ENCODE results near the gene TMEM40.
A peak's percentile ranks its signal among the peaks of the same experiment; 100 is the strongest.
"Not testable (repeated sequence)": the region's sequence is repeated elsewhere in the genome, so short reads cannot be mapped to it uniquely, and the experiment has no call there.

TMEM40 gene

GRCh38 chr3:12748477-12748876 is 10.6 kb downstream of the TMEM40 start:
- no peak for DNase-seq

DNA sequence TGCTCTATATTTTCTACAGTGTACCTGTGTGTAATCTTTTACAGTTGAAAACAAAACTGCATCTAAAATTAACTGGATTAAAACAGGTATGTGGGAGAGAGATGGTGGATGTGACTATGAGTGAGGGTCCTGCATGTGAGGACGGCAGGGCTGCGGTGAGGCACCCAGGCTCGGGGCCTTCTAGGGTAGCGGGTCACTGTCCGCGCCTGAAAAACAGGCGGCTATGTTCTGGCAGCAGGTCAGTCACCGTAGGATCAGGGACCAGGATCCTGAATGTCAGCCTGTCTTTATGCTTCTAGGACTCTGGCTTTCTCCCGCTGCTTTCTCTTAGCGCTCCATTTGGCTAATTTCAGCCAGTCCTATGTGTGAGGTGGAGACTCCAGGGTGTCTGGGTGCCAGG is 12.6 kb downstream of the TMEM40 start:
- DNase-seq, result no peak

- no peak for DNase-seq
These were observed 14.7 kb downstream of the TMEM40 start for GRCh38 chr3:12744326-12744725.

DNA sequence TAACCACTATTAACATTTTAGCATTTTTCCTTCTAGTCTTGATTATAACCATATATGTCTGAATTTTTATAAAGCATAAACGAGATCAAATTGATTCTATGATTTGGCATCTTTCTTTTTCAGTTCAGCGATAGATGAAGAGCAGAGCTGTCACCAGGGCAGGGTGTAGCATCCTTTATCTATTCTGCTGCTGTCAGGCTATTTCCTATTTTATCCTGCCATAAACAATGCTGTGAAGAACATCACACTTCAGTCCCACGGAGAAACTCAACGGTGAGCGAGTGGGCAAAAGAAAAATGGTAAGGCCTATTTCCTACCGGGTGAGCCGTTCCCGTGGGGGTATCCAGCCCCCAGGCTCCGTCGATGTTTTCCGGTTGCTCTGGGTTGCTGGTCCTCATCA is 15.5 kb downstream of the TMEM40 start:
- DNase-seq, result no peak

- no peak for DNase-seq
These were observed 16.5 kb downstream of the TMEM40 start for GRCh38 chr3:12742330-12743107.

DNA sequence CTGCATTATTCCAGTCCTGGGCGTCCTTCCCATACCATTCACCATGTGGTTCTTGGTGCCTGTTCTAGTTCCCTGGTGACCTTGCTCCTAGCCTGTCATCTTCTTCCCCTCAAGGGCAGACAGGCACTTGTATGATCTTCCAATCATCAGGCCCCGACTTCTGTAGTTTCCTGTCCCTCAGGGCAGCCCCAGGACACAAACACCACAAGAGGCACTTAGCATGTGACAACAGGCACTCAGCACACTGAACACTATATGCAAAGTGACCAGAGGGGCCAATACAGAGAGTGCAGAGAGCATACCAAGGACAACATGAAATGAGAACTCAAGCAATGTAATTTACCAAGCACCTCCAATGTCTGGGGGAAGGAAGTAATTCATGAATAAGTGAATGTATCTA is 17.9 kb downstream of the TMEM40 start:
- no peak for DNase-seq

GRCh38 chr3:12737833-12738232 is 21.2 kb downstream of the TMEM40 start:
- DNase-seq, result no peak

DNA sequence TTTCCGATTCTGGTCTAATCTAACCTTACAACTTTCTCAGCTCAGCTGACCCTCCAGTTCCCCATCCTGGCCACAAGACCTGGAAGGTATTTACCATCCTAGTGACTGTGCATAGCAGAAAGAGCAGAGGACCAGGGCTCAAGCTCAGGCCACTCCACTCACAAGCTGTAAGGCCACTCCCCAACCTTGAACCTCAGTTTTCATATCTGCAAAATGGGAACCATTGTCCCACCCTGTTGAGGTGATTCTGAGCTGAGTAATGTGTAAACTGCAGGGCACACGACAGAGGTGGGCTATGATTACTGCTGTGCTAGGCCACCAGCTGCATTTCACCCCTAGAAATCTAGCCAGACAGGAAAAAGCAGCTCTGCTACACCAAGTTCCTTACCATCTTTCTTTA is 21.7 kb downstream of the TMEM40 start:
- DNase-seq, result no peak

DNA sequence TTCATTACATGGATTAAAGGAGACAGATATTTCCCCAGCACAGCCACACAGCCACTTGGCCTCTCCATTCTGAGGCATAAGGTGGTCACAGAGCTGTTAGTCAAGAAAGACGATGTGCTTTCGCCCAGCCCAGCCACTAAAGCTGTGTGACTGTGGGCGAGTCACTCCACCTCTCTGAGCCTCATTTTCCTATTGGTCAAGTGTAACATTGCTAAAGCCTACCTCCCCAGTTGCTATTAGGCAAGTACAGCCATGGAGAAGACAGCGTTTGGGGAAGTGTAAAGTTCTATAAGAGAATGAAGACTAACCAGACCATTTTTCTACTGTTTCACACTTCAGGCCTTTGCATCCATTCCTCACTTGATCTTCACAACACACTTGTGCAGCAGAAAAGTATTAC is 24.1 kb downstream of the TMEM40 start:
- peak; percentile 86 for DNase-seq

- no peak for DNase-seq
These were observed 25.5 kb downstream of the TMEM40 start for GRCh38 chr3:12733566-12733965.

- DNase-seq, result peak; percentile 65
These were observed 28.4 kb downstream of the TMEM40 start for GRCh38 chr3:12730506-12731242.

DNA sequence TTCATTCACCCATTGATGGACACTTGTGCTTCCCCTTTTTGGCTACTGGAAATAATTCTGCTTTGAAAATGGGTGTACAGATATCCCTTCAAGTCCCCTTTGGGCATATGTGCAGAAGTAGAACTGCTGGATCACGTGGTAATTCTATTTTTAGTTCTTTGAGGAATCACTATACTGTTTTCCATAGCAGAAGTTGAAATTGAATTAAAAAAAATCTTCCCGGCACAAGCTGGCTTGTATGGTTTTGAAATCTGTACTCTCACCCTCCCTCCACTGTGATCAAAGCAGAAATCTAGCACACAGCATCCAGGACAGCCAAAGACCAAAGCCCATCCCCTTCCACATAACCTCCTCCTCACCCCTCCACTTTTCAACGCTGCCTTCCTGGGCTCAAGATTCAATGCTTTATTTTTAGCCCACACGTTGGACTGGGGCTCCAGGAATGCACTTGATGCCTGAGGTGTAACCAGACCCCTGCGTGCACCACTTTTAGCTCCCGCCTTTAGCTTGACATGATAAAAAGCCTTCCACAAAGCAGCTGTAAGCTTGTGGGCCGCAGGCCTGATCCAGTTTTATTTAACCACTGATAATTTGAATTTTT is 29.9 kb downstream of the TMEM40 start:
- DNase-seq, result peak; percentile 41

GRCh38 chr3:12727937-12728336 is 31.1 kb downstream of the TMEM40 start:
- no peak for DNase-seq

GRCh38 chr3:12727481-12727880 is 31.6 kb downstream of the TMEM40 start:
- no peak for DNase-seq

- no peak for DNase-seq
These were observed 33.6 kb downstream of the TMEM40 start for GRCh38 chr3:12725436-12725835.

DNA sequence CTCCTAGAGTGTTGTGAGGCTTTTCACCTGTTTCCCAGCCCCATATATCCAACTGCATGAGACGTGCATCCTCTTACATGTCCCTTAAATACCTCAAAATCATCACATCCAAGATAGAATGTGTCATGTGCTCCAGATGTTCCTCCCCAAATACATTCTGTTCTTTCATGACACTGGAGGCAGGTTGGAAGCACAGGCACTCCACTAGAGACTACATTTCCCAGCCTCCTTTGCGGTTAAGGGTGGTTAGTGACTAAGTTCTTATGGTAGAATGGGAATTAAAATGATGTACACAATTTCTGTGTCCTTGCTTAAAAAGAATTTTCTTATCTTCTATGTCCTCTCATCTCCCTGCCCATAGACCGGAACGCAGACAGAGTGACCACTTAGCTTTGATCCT is 34.3 kb downstream of the TMEM40 start:
- no peak for DNase-seq

- not testable (repeated sequence) for DNase-seq
These were observed 35.7 kb downstream of the TMEM40 start for GRCh38 chr3:12723362-12723761.

- DNase-seq, result peak; percentile 58
These were observed 36.8 kb downstream of the TMEM40 start for GRCh38 chr3:12722226-12722625.

- peak; percentile 90 for DNase-seq
These were observed 38.8 kb downstream of the TMEM40 start for GRCh38 chr3:12719984-12720898.

- no peak for DNase-seq
These were observed 39.5 kb downstream of the TMEM40 start for GRCh38 chr3:12719541-12719940.

DNA sequence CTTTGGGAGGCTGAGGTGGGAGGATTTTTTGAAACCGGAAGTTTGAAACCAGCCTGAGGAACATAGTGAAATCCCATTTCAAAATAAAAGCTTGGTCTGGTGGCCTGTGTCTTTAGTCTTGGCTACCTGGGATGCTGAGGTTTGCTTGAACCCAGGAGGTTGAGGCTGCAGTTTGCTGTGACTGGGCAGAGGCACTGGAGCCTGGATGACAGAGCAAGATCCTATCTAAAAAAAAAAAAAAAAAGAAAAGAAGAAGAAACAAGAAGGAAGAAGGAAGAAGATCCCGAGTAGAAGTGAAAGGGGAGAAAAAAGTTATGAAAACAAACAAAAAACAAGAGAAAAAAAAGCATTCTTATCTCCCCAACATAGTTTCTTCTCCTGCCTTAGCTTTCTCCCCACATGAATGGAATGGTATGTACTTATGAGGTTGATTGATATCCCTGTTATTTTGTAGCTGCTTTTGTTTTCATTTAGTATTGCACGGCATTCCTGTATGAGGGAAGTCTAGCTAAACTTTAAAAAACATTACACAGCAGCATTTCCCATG is 42.4 kb downstream of the TMEM40 start:
- peak; percentile 12 for DNase-seq

GRCh38 chr3:12714278-12714677 is 44.8 kb downstream of the TMEM40 start:
- DNase-seq, result no peak

DNA sequence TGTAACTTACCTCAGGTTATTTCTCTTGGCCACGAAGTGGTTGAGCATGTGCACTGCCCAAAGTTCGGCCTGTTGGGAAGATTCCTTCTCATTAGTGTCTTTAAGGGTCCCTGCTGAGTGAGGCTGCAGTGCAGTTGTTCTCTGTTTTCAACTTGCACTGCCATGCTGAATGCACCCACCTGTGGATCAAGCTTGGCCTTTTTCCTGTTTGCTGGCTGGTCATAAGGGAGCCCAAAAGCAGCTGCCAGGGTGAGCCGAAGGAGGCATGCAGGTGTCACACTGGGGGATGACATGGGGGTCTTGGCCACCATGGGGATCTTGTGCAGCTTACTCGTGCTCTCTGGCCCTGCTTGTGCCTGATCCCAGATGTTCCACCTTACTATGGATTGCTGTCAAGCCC is 49.0 kb downstream of the TMEM40 start:
- no peak for DNase-seq

All from inflammatory macrophage treated with lipopolysaccharide for 4 hours (primary cell).